Nephron progenitor cell (in vitro differentiated cells): ENCODE data around the gene SSBP4.
A peak's percentile ranks its signal among the peaks of the same experiment; 100 is the strongest.

Source experiments
- DNase-seq: peaks from one replicate; pipeline ENCODE4 v3.0.0; 2021
- H3K27ac Mint-ChIP-seq: 2 replicates; pipeline ENCODE4 v1.8.0; 2021; ENCODE audit warnings: mild to moderate bottlenecking, moderate library complexity, mixed read lengths
- H3K27me3 Mint-ChIP-seq: 2 replicates; pipeline ENCODE4 v1.8.0; 2021; ENCODE audit warnings: mild to moderate bottlenecking, low read depth, mixed read lengths; ENCODE audit not compliant: poor library complexity
- H3K36me3 Mint-ChIP-seq: 2 replicates; pipeline ENCODE4 v1.8.0; 2021; ENCODE audit warnings: low read depth, mixed read lengths
- H3K4me1 Mint-ChIP-seq: 2 replicates; pipeline ENCODE4 v1.8.0; 2021; ENCODE audit warnings: mixed read lengths
- H3K4me3 Mint-ChIP-seq: 2 replicates; pipeline ENCODE4 v1.8.0; 2021; ENCODE audit warnings: mild to moderate bottlenecking, moderate library complexity, mixed read lengths
- H3K9me3 Mint-ChIP-seq: 2 replicates; pipeline ENCODE4 v1.8.0; 2021; ENCODE audit warnings: mild to moderate bottlenecking, moderate library complexity, mixed read lengths
- CTCF ChIP-seq: fragments of 200-600 bp; sonication (generic); IDR thresholded peaks from 2 replicates; pipeline ENCODE4 v1.5.0; 2021; ENCODE audit warnings: antibody characterized with exemption

Gene SSBP4

GRCh38 chr19:18433735-18434398 is 14.7 kb downstream of the SSBP4 start:
- no peak for TF ChIP-seq CTCF
- H3K27ac Mint-ChIP-seq: no peak overlapping the region
- H3K4me1 Mint-ChIP-seq: peaks cover 43% of the 10 kb centered on the region
- no peaks in the 10 kb centered on the region for H3K9me3 Mint-ChIP-seq
- H3K4me3 Mint-ChIP-seq: peak overlapping the region; percentile 71
- peak; percentile 73 for DNase-seq
- H3K27me3 Mint-ChIP-seq: peaks cover 4% of the 10 kb centered on the region
- peaks cover 10% of the 10 kb centered on the region for H3K36me3 Mint-ChIP-seq

GRCh38 chr19:18434411-18435175 is 15.4 kb downstream of the SSBP4 start:
- TF ChIP-seq CTCF: no peak
- H3K27me3 Mint-ChIP-seq: peaks cover 4% of the 10 kb centered on the region
- no peak for DNase-seq
- H3K4me1 Mint-ChIP-seq: peaks cover 50% of the 10 kb centered on the region
- H3K36me3 Mint-ChIP-seq: peaks cover 10% of the 10 kb centered on the region
- H3K4me3 Mint-ChIP-seq: peak overlapping the region; percentile 71
- no peaks in the 10 kb centered on the region for H3K9me3 Mint-ChIP-seq
- no peak overlapping the region for H3K27ac Mint-ChIP-seq

- Mint-ChIP-seq H3K36me3 (peaks cover 10% of the 10 kb centered on the region), H3K4me3 (no peak overlapping the region), H3K27me3 (peaks cover 4% of the 10 kb centered on the region), H3K4me1 (peaks cover 51% of the 10 kb centered on the region), H3K9me3 (no peaks in the 10 kb centered on the region), H3K27ac (no peak overlapping the region)
- no peak for TF ChIP-seq CTCF
- no peak for DNase-seq
Observed at GRCh38 chr19:18435178-18435841, 16.1 kb downstream of the SSBP4 start.

GRCh38 chr19:18435842-18436670 is 16.9 kb downstream of the SSBP4 start:
- peaks cover 4% of the 10 kb centered on the region for H3K27me3 Mint-ChIP-seq
- no peak for DNase-seq
- H3K9me3 Mint-ChIP-seq: no peaks in the 10 kb centered on the region
- peak overlapping the region; percentile 79 for H3K4me3 Mint-ChIP-seq
- H3K36me3 Mint-ChIP-seq: peaks cover 10% of the 10 kb centered on the region
- H3K4me1 Mint-ChIP-seq: peaks cover 52% of the 10 kb centered on the region
- TF ChIP-seq CTCF: no peak
- H3K27ac Mint-ChIP-seq: peak overlapping the region; percentile 36

GRCh38 chr19:18436671-18437490 is 17.7 kb downstream of the SSBP4 start:
- Mint-ChIP-seq H3K9me3 (no peaks in the 10 kb centered on the region), H3K4me1 (peaks cover 55% of the 10 kb centered on the region), H3K27me3 (peaks cover 4% of the 10 kb centered on the region), H3K36me3 (peaks cover 10% of the 10 kb centered on the region), H3K27ac (no peak overlapping the region), H3K4me3 (peak overlapping the region; percentile 80)
- DNase-seq: peak; percentile 94
- TF ChIP-seq CTCF: no peak
